Neural progenitor cell (in vitro differentiated cells): ENCODE results near the gene GBX2. TPM values are rescaled to one million over a fixed set of nuclear protein-coding genes. Genes with fewer than 3 reads are reported as not detected.

Source experiments
- DNase-seq: peaks from one replicate; pipeline ENCODE4 v3.0.0-alpha.2; 2016; ENCODE audit warnings: low spot score
- H2AFZ ChIP-seq: fragments of 200-600 bp; sonication (generic); replicated peaks from 2 replicates; pipeline ENCODE4 v1.6.1; 2016; ENCODE audit warnings: antibody characterized with exemption
- H3F3A ChIP-seq: fragments of 200-600 bp; sonication (generic); 2 replicates; pipeline ENCODE4 v1.6.1; 2016; ENCODE audit warnings: antibody characterized with exemption, low read depth
- H3K27ac ChIP-seq: fragments of 200-600 bp; sonication (generic); 2 replicates; pipeline ENCODE4 v1.5.1; 2016; ENCODE audit warnings: mild to moderate bottlenecking
- H3K27me3 ChIP-seq: fragments of 200-600 bp; sonication (generic); 2 replicates; pipeline ENCODE4 v1.6.1; 2016; ENCODE audit warnings: mild to moderate bottlenecking, moderate library complexity
- H3K36me3 ChIP-seq: fragments of 200-600 bp; sonication (generic); 2 replicates; pipeline ENCODE4 v1.5.1; 2016
- H3K4me1 ChIP-seq: fragments of 200-600 bp; sonication (generic); 2 replicates; pipeline ENCODE4 v1.6.1; 2016; ENCODE audit warnings: mixed run types
- H3K4me2 ChIP-seq: fragments of 200-600 bp; sonication (generic); 2 replicates; pipeline ENCODE4 v1.6.1; 2016
- H3K4me3 ChIP-seq: fragments of 200-600 bp; sonication (generic); 2 replicates; pipeline ENCODE4 v1.5.1; 2016
- H3K79me2 ChIP-seq: fragments of 200-600 bp; sonication (generic); 2 replicates; pipeline ENCODE4 v1.6.1; 2016; ENCODE audit warnings: low read depth
- H3K9ac ChIP-seq: fragments of 200-600 bp; sonication (generic); 2 replicates; pipeline ENCODE4 v1.6.1; 2016
- H3K9me3 ChIP-seq: fragments of 200-600 bp; sonication (generic); 2 replicates; pipeline ENCODE4 v1.5.1; 2016; ENCODE audit warnings: low read depth
- H4K20me1 ChIP-seq: fragments of 200-600 bp; sonication (generic); 2 replicates; pipeline ENCODE4 v1.6.1; 2016; ENCODE audit warnings: low read depth
- H3K27ac Mint-ChIP-seq: 3 replicates; pipeline ENCODE4 v1.8.0; 2021; ENCODE audit warnings: mixed read lengths
- H3K27me3 Mint-ChIP-seq: 2 replicates; pipeline ENCODE4 v1.8.0; 2022; ENCODE audit warnings: low read depth, mild to moderate bottlenecking, inconsistent platforms, moderate library complexity, mixed read lengths; ENCODE audit not compliant: insufficient read depth
- H3K36me3 Mint-ChIP-seq: 3 replicates; pipeline ENCODE4 v1.8.0; 2021; ENCODE audit warnings: mixed read lengths
- H3K4me1 Mint-ChIP-seq: 3 replicates; pipeline ENCODE4 v1.8.0; 2021; ENCODE audit warnings: mixed read lengths
- H3K4me3 Mint-ChIP-seq: 3 replicates; pipeline ENCODE4 v1.8.0; 2021; ENCODE audit warnings: mild to moderate bottlenecking, moderate library complexity, mixed read lengths
- H3K9me3 Mint-ChIP-seq: 3 replicates; pipeline ENCODE4 v1.8.0; 2020; ENCODE audit warnings: mixed read lengths
- EZH2 ChIP-seq: fragments of 200-600 bp; sonication (generic); IDR thresholded peaks from 2 replicates; pipeline ENCODE4 v1.6.1; 2017; ENCODE audit warnings: antibody characterized with exemption, mild to moderate bottlenecking, moderate library complexity
- EZH2phosphoT487 ChIP-seq: fragments of 200-600 bp; sonication (generic); IDR thresholded peaks from 2 replicates; pipeline ENCODE4 v1.6.1; 2017; ENCODE audit warnings: antibody characterized with exemption
- total RNA-seq: library from RNA; depleted of rRNA; stranded (reverse); fragments of >200 nt; gene quantifications from 2 replicates; pipeline ENCODE4 v1.2.3, GENCODE V29; 2015; ENCODE audit warnings: low replicate concordance
- TF ChIP-seq, protein P1 (sequence below): fragments of 200-600 bp; sonication (generic); IDR thresholded peaks from 2 replicates; pipeline ENCODE4 v1.5.1; 2017; ENCODE audit warnings: antibody characterized with exemption, mild to moderate bottlenecking

Gene GBX2
- total RNA-seq, 1 donor from 2014 or later: not detected

GRCh38 chr2:236129935-236130334 lies 38.3 kb downstream of the GBX2 start:
- no peaks in the 10 kb centered on the region for H3K9me3 ChIP-seq
- H3K9ac ChIP-seq: no peak overlapping the region
- H3K4me2 ChIP-seq: no peak overlapping the region
- Mint-ChIP-seq H3K4me3 (no peak overlapping the region), H3K36me3 (peaks cover 17% of the 10 kb centered on the region), H3K27me3 (peaks cover 4% of the 10 kb centered on the region), H3K27ac (no peak overlapping the region), H3K4me1 (peaks cover 17% of the 10 kb centered on the region), H3K9me3 (no peaks in the 10 kb centered on the region)
- no peaks in the 10 kb centered on the region for H3K4me1 ChIP-seq
- peaks cover 15% of the 10 kb centered on the region for H4K20me1 ChIP-seq
- H3K4me3 ChIP-seq: no peak overlapping the region
- H3K27ac ChIP-seq: no peak overlapping the region
- no peak overlapping the region for H2AFZ ChIP-seq
- DNase-seq: no peak
- no peaks in the 10 kb centered on the region for H3K36me3 ChIP-seq
- TF ChIP-seq EZH2 (no peak), EZH2phosphoT487 (no peak)
- no peaks in the 10 kb centered on the region for H3F3A ChIP-seq
- H3K27me3 ChIP-seq: no peaks in the 10 kb centered on the region
- no peaks in the 10 kb centered on the region for H3K79me2 ChIP-seq

DNA sequence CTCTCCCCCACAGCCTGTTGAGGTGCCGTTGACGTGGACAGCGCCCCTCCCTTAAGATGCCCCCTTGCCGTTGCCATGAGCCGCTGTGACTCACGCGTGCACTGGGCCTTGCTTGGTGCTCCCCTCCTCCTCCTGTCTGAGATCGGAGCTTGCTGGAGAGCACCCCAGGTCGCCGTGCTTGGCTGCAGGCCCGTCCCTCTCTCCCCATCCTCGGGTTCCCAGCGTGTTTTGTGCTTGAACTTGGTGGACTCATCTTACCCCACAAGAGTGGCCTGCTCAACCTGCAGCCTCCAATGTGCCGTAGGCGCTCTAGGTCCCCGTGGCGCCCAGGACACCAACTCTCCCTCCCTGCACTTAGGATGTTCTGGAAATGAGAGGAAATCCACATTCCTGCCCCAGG lies 39.9 kb downstream of the GBX2 start:
- H3K27ac Mint-ChIP-seq: no peak overlapping the region
- H3K36me3 ChIP-seq: no peaks in the 10 kb centered on the region

GRCh38 chr2:236127010-236127409 lies 41.2 kb downstream of the GBX2 start:
- Histone ChIP-seq H3K4me3 (no peak overlapping the region), H4K20me1 (peaks cover 15% of the 10 kb centered on the region), H3K9me3 (no peaks in the 10 kb centered on the region), H3F3A (no peaks in the 10 kb centered on the region), H3K4me1 (no peaks in the 10 kb centered on the region), H2AFZ (no peak overlapping the region), H3K79me2 (no peaks in the 10 kb centered on the region), H3K27ac (no peak overlapping the region), H3K27me3 (no peaks in the 10 kb centered on the region), H3K4me2 (no peak overlapping the region), H3K36me3 (no peaks in the 10 kb centered on the region), H3K9ac (no peak overlapping the region)
- H3K4me1 Mint-ChIP-seq: peaks cover 25% of the 10 kb centered on the region
- H3K9me3 Mint-ChIP-seq: no peaks in the 10 kb centered on the region
- TF ChIP-seq EZH2phosphoT487: no peak
- TF ChIP-seq, protein P1, sequence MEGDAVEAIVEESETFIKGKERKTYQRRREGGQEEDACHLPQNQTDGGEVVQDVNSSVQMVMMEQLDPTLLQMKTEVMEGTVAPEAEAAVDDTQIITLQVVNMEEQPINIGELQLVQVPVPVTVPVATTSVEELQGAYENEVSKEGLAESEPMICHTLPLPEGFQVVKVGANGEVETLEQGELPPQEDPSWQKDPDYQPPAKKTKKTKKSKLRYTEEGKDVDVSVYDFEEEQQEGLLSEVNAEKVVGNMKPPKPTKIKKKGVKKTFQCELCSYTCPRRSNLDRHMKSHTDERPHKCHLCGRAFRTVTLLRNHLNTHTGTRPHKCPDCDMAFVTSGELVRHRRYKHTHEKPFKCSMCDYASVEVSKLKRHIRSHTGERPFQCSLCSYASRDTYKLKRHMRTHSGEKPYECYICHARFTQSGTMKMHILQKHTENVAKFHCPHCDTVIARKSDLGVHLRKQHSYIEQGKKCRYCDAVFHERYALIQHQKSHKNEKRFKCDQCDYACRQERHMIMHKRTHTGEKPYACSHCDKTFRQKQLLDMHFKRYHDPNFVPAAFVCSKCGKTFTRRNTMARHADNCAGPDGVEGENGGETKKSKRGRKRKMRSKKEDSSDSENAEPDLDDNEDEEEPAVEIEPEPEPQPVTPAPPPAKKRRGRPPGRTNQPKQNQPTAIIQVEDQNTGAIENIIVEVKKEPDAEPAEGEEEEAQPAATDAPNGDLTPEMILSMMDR: no peak
- no peak for TF ChIP-seq EZH2
- H3K36me3 Mint-ChIP-seq: peaks cover 25% of the 10 kb centered on the region
- no peak for DNase-seq
- no peak overlapping the region for H3K4me3 Mint-ChIP-seq
- no peak overlapping the region for H3K27ac Mint-ChIP-seq
- H3K27me3 Mint-ChIP-seq: peaks cover 4% of the 10 kb centered on the region

More for the DNA sequence above, 39.9 kb downstream of the GBX2 start:
- Histone ChIP-seq H3K4me2 (no peak overlapping the region), H3K79me2 (no peaks in the 10 kb centered on the region), H3K4me3 (no peak overlapping the region), H3K27ac (no peak overlapping the region), H4K20me1 (peaks cover 15% of the 10 kb centered on the region), H3K27me3 (no peaks in the 10 kb centered on the region), H3K9me3 (no peaks in the 10 kb centered on the region), H3K9ac (no peak overlapping the region), H3K4me1 (no peaks in the 10 kb centered on the region), H3F3A (no peaks in the 10 kb centered on the region), H2AFZ (no peak overlapping the region)
- peaks cover 25% of the 10 kb centered on the region for H3K36me3 Mint-ChIP-seq
- TF ChIP-seq EZH2: no peak
- no peak for TF ChIP-seq EZH2phosphoT487
- TF ChIP-seq, protein P1: no peak
- peaks cover 20% of the 10 kb centered on the region for H3K4me1 Mint-ChIP-seq
- H3K9me3 Mint-ChIP-seq: no peaks in the 10 kb centered on the region
- peaks cover 4% of the 10 kb centered on the region for H3K27me3 Mint-ChIP-seq
- H3K4me3 Mint-ChIP-seq: no peak overlapping the region
- DNase-seq: no peak

- no peak overlapping the region for H3K9ac ChIP-seq
- H3K36me3 ChIP-seq: no peaks in the 10 kb centered on the region
- H3K4me3 ChIP-seq: no peak overlapping the region
- H3K79me2 ChIP-seq: no peaks in the 10 kb centered on the region
- no peak overlapping the region for H3K27ac ChIP-seq
- H3K27me3 ChIP-seq: peaks cover 1% of the 10 kb centered on the region
- H3K4me1 ChIP-seq: no peaks in the 10 kb centered on the region
- TF ChIP-seq, protein P1: no peak
- TF ChIP-seq EZH2phosphoT487 (no peak), EZH2 (no peak)
- H3K27ac Mint-ChIP-seq: no peak overlapping the region
- H3K36me3 Mint-ChIP-seq: peaks cover 30% of the 10 kb centered on the region
- no peak overlapping the region for H3K4me2 ChIP-seq
- H3K9me3 ChIP-seq: no peaks in the 10 kb centered on the region
- H3K4me3 Mint-ChIP-seq: no peak overlapping the region
- peaks cover 31% of the 10 kb centered on the region for H3K4me1 Mint-ChIP-seq
- H3F3A ChIP-seq: no peaks in the 10 kb centered on the region
- DNase-seq: no peak
- peaks cover 2% of the 10 kb centered on the region for H3K27me3 Mint-ChIP-seq
- peaks cover 19% of the 10 kb centered on the region for H4K20me1 ChIP-seq
- H3K9me3 Mint-ChIP-seq: no peaks in the 10 kb centered on the region
- no peak overlapping the region for H2AFZ ChIP-seq
Observed at GRCh38 chr2:236125541-236125940, 42.6 kb downstream of the GBX2 start.
